GM19395 (cell line): Measurements from ENCODE around the gene CREM.

Experiments
- ATAC-seq: cut with Tn5 transposase; IDR thresholded peaks from one replicate; pipeline ENCODE4 v1.9.1; 2021; ENCODE audit warnings: mild to moderate bottlenecking, moderate library complexity; ENCODE audit not compliant: unreplicated experiment

Gene CREM

GRCh38 chr10:35217455-35217854, 90.8 kb downstream of the CREM start:
- no peak for ATAC-seq

GRCh38 chr10:35218339-35218955, 91.8 kb downstream of the CREM start:
- ATAC-seq: peak; percentile 68

- ATAC-seq: no peak
Observed at GRCh38 chr10:35219292-35219691, 92.6 kb downstream of the CREM start.

GRCh38 chr10:35219891-35220890, 93.5 kb downstream of the CREM start:
- ATAC-seq: no peak

GRCh38 chr10:35223016-35223415, 96.4 kb downstream of the CREM start:
- ATAC-seq: no peak

GRCh38 chr10:35224045-35224740, 97.5 kb downstream of the CREM start:
- no peak for ATAC-seq

GRCh38 chr10:35225204-35225603, 98.6 kb downstream of the CREM start:
- ATAC-seq: no peak

GRCh38 chr10:35226507-35226906, 99.9 kb downstream of the CREM start:
- ATAC-seq: peak; percentile 56

GRCh38 chr10:35228058-35228457, 101.4 kb downstream of the CREM start:
- no peak for ATAC-seq

GRCh38 chr10:35231646-35232045, 105.0 kb downstream of the CREM start:
- no peak for ATAC-seq

GRCh38 chr10:35232527-35232926, 105.9 kb downstream of the CREM start:
- ATAC-seq: no peak

GRCh38 chr10:35234073-35234472, 107.4 kb downstream of the CREM start:
- ATAC-seq: no peak

- ATAC-seq: no peak
Observed at GRCh38 chr10:35236739-35237138, 110.1 kb downstream of the CREM start.

GRCh38 chr10:35237766-35238512, 111.3 kb downstream of the CREM start:
- ATAC-seq: no peak

GRCh38 chr10:35244549-35244948, 117.9 kb downstream of the CREM start:
- no peak for ATAC-seq

- no peak for ATAC-seq
Observed at GRCh38 chr10:35246770-35247343, 120.2 kb downstream of the CREM start.

GRCh38 chr10:35251373-35252100, 124.9 kb downstream of the CREM start:
- no peak for ATAC-seq

GRCh38 chr10:35257057-35257983, 130.7 kb downstream of the CREM start:
- no peak for ATAC-seq
